OCI-LY1 (cell line): Measurements from ENCODE around the gene UBASH3B.

ENCODE experiments used
- H2AFZ ChIP-seq: fragments of 200-600 bp; sonication (generic), shearing (Covaris generic); 2 replicates; pipeline ENCODE4 v1.6.0; 2014; ENCODE audit warnings: antibody characterized with exemption, mild to moderate bottlenecking, low read length
- H3F3A ChIP-seq: fragments of 200-600 bp; sonication (generic), shearing (Covaris generic); 2 replicates; pipeline ENCODE4 v1.6.0; 2014; ENCODE audit warnings: mild to moderate bottlenecking, antibody characterized with exemption, low read length, moderate library complexity; ENCODE audit not compliant: insufficient read depth
- H3K27ac ChIP-seq: fragments of 200-600 bp; sonication (generic); 2 replicates; pipeline ENCODE4 v1.5.1; 2014; ENCODE audit warnings: low read length, mixed run types, mild to moderate bottlenecking, low read depth; ENCODE audit not compliant: poor library complexity, severe bottlenecking
- H3K27me3 ChIP-seq: fragments of 200-600 bp; sonication (generic); 2 replicates; pipeline ENCODE4 v1.6.0; 2014; ENCODE audit warnings: antibody characterized with exemption, mild to moderate bottlenecking, low read length, moderate library complexity; ENCODE audit not compliant: insufficient read depth
- H3K36me3 ChIP-seq: fragments of 200-600 bp; sonication (generic); 2 replicates; pipeline ENCODE4 v1.6.1; 2014; ENCODE audit warnings: mild to moderate bottlenecking, antibody characterized with exemption, low read length, moderate library complexity, mixed read lengths; ENCODE audit not compliant: insufficient read depth
- H3K4me1 ChIP-seq: fragments of 200-600 bp; sonication (generic); 2 replicates; pipeline ENCODE4 v1.5.1; 2014; ENCODE audit warnings: mild to moderate bottlenecking, low read length, moderate library complexity; ENCODE audit not compliant: insufficient read depth, severe bottlenecking
- H3K4me2 ChIP-seq: fragments of 200-600 bp; sonication (generic), shearing (Covaris generic); 2 replicates; pipeline ENCODE4 v1.6.1; 2014; ENCODE audit warnings: low read length
- H3K4me3 ChIP-seq: fragments of 200-600 bp; sonication (generic); 2 replicates; pipeline ENCODE4 v1.5.1; 2014; ENCODE audit warnings: low read length, low read depth, mild to moderate bottlenecking, mixed read lengths; ENCODE audit not compliant: poor library complexity, severe bottlenecking
- H3K79me2 ChIP-seq: fragments of 200-600 bp; shearing (Covaris generic); 2 replicates; pipeline ENCODE4 v1.6.1; 2016; ENCODE audit warnings: mixed run types, low read length, mixed read lengths; ENCODE audit not compliant: insufficient read depth
- H3K9ac ChIP-seq: fragments of 200-600 bp; sonication (generic), shearing (Covaris generic); 2 replicates; pipeline ENCODE4 v1.6.1; 2014; ENCODE audit warnings: mild to moderate bottlenecking, low read length, mixed read lengths
- H3K9me2 ChIP-seq: fragments of 200-600 bp; sonication (generic), shearing (Covaris generic); 2 replicates; pipeline ENCODE4 v1.6.1; 2014; ENCODE audit warnings: low read depth, mild to moderate bottlenecking, low read length, mixed read lengths
- H3K9me3 ChIP-seq: fragments of 200-600 bp; shearing (Covaris generic); 2 replicates; pipeline ENCODE4 v1.6.1; 2014; ENCODE audit warnings: low read length, mixed read lengths
- H4K20me1 ChIP-seq: fragments of 200-600 bp; sonication (generic), shearing (Covaris generic); 2 replicates; pipeline ENCODE4 v1.6.0; 2016; ENCODE audit warnings: mild to moderate bottlenecking, low read length; ENCODE audit not compliant: insufficient read depth
- EZH2 ChIP-seq: fragments of 200-600 bp; sonication (generic), shearing (Covaris generic); IDR thresholded peaks from 2 replicates; pipeline ENCODE4 v1.8.0; 2017; ENCODE audit warnings: borderline replicate concordance, mixed run types, mild to moderate bottlenecking, antibody characterized with exemption, low read length, moderate library complexity, mixed read lengths
- TF ChIP-seq, protein P1 (sequence below): fragments of 200-600 bp; sonication (generic), shearing (Covaris generic); IDR thresholded peaks from 2 replicates; pipeline ENCODE4 v1.5.1; 2017; ENCODE audit warnings: mild to moderate bottlenecking, antibody characterized with exemption, low read length, moderate library complexity, mixed read lengths

UBASH3B gene

DNA sequence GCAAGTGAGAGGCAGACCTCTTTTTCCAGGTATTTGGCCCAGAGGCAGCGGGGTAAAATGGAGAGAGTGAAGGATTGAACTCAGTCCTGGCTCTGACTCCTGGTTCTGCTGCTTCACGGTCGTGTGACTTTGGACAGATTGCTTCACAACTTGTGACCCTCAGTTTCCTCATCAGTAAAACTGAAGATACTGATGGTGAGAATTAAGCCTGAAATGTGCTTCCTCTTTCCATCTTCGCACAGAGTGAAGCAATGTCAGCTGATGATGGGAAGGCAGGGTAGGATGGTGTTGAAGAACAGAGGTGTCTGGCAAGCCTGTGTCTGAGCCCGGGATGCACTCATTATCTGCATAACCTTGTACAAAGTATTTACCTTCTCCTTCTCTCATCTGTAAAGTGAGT is 59.0 kb downstream of the UBASH3B start:
- no peaks in the 10 kb centered on the region for H4K20me1 ChIP-seq
- no peaks in the 10 kb centered on the region for H3K9me3 ChIP-seq
- H3K9me2 ChIP-seq, result no peaks in the 10 kb centered on the region
- no peaks in the 10 kb centered on the region for H3K79me2 ChIP-seq
- TF ChIP-seq EZH2, result no peak
- TF ChIP-seq, protein P1, sequence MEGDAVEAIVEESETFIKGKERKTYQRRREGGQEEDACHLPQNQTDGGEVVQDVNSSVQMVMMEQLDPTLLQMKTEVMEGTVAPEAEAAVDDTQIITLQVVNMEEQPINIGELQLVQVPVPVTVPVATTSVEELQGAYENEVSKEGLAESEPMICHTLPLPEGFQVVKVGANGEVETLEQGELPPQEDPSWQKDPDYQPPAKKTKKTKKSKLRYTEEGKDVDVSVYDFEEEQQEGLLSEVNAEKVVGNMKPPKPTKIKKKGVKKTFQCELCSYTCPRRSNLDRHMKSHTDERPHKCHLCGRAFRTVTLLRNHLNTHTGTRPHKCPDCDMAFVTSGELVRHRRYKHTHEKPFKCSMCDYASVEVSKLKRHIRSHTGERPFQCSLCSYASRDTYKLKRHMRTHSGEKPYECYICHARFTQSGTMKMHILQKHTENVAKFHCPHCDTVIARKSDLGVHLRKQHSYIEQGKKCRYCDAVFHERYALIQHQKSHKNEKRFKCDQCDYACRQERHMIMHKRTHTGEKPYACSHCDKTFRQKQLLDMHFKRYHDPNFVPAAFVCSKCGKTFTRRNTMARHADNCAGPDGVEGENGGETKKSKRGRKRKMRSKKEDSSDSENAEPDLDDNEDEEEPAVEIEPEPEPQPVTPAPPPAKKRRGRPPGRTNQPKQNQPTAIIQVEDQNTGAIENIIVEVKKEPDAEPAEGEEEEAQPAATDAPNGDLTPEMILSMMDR, result no peak
- H2AFZ ChIP-seq, result no peak overlapping the region
- no peak overlapping the region for H3K4me3 ChIP-seq
- peaks cover 34% of the 10 kb centered on the region for H3K4me1 ChIP-seq
- H3K36me3 ChIP-seq, result no peaks in the 10 kb centered on the region
- H3K27me3 ChIP-seq, result no peaks in the 10 kb centered on the region
- no peak overlapping the region for H3K9ac ChIP-seq
- no peak overlapping the region for H3K4me2 ChIP-seq
- no peak overlapping the region for H3K27ac ChIP-seq
- no peaks in the 10 kb centered on the region for H3F3A ChIP-seq

DNA sequence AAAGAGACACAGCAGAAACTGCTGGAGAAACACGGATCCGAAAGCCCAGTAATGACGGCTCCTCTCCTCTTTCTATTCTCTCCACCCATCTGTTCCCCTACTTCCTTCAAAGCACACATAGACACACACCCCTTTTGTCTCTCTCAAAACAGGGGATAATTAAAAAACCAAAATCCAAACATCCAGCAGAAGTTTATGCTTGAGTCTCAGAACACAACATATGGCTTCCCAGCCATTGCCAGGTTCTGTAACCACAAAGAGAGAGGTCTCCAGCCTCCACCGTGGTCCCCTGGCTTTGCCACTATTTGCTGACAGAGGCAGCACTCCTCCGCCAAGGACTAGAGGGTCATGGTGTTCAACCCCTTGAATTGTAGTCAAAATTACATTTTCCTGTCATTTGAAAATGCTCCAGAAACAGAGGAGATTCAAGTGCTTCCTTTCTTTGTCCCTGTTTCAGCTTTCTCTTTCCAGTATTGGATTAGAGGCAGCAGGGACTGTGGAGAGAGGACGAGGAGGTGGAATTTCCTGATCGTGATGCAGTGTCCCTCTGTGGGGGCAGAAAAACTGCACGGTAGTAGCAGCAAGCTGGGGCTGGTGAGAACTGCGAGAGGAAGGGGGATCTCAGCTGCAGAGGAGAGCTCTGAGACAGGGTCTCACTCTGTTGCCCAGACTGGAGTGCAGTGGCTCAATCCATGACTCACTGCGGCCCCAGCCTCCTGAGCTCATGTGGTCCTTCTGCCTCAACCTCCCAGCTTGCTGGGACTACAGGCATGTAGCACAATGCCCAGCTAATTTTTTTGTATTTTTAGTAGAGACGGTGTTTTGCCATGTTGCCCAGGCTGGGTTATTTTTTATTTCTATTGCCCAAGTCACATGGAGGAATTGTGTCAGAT is 60.3 kb downstream of the UBASH3B start:
- H3K9ac ChIP-seq, result no peak overlapping the region
- no peak for TF ChIP-seq EZH2
- TF ChIP-seq, protein P1, result no peak
- H3K4me2 ChIP-seq, result no peak overlapping the region
- no peaks in the 10 kb centered on the region for H3K36me3 ChIP-seq
- H2AFZ ChIP-seq, result no peak overlapping the region
- H3K9me3 ChIP-seq, result no peaks in the 10 kb centered on the region
- H3K4me3 ChIP-seq, result no peak overlapping the region
- H3F3A ChIP-seq, result no peaks in the 10 kb centered on the region
- no peak overlapping the region for H3K27ac ChIP-seq
- H3K4me1 ChIP-seq, result peaks cover 34% of the 10 kb centered on the region
- H3K27me3 ChIP-seq, result no peaks in the 10 kb centered on the region
- H3K79me2 ChIP-seq, result no peaks in the 10 kb centered on the region
- H4K20me1 ChIP-seq, result no peaks in the 10 kb centered on the region
- no peaks in the 10 kb centered on the region for H3K9me2 ChIP-seq

GRCh38 chr11:122717264-122717867 is 61.8 kb downstream of the UBASH3B start:
- no peak overlapping the region for H3K4me3 ChIP-seq
- H3F3A ChIP-seq, result no peaks in the 10 kb centered on the region
- H3K9ac ChIP-seq, result 0 out of 2 replicates have a peak overlapping the region, but pooled peaks have one; percentile 5
- no peaks in the 10 kb centered on the region for H4K20me1 ChIP-seq
- H3K4me1 ChIP-seq, result peaks cover 34% of the 10 kb centered on the region
- H3K79me2 ChIP-seq, result no peaks in the 10 kb centered on the region
- no peaks in the 10 kb centered on the region for H3K36me3 ChIP-seq
- no peaks in the 10 kb centered on the region for H3K9me3 ChIP-seq
- no peaks in the 10 kb centered on the region for H3K9me2 ChIP-seq
- H2AFZ ChIP-seq, result no peak overlapping the region
- peak overlapping the region; percentile 28 for H3K4me2 ChIP-seq
- H3K27ac ChIP-seq, result peak overlapping the region; percentile 41
- no peaks in the 10 kb centered on the region for H3K27me3 ChIP-seq
- TF ChIP-seq EZH2, result no peak
- TF ChIP-seq, protein P1, result no peak
